IMR-90 (cell line): ENCODE results near the gene C9orf50. TPM values are rescaled to one million over a fixed set of nuclear protein-coding genes. Genes with fewer than 3 reads are reported as not detected.

ENCODE experiments used
- ATAC-seq: fragments of 200-7000 bp; cut with Tn5 transposase; 2 replicates; pipeline ENCODE4 v1.9.1; 2020; ENCODE audit warnings: low read depth, mild to moderate bottlenecking, moderate library complexity
- BruUV-seq: library from RNA; stranded (reverse); fragments of 400-500 nt; replicated peaks from 2 replicates; lab custom pipeline; 2021; lab: Mats Ljungman, UMichigan
- CTCF ChIA-PET: fragments of 300-600 bp; formaldehyde crosslinking; extraction: SDS; loops from one replicate; lab custom pipeline; 2021; ENCODE audit warnings: antibody characterized with exemption; lab: Yijun Ruan, JAX
- POLR2A ChIA-PET: fragments of 300-600 bp; sonication (Branson Sonifier 250); formaldehyde crosslinking; loops from one replicate; lab custom pipeline; 2022; ENCODE audit warnings: antibody characterized with exemption; ENCODE audit not compliant: unreplicated experiment; lab: Charles Lee
- DNase-seq: peaks from one replicate; pipeline ENCODE4 v3.0.0; 2013
- H2AFZ ChIP-seq: replicated peaks from 2 replicates; pipeline ENCODE3; 2013; ENCODE audit warnings: low read length, mild to moderate bottlenecking; ENCODE audit not compliant: poor library complexity
- H2AK5ac ChIP-seq: 2 replicates; pipeline ENCODE4 v1.6.1; 2013; ENCODE audit warnings: low read depth, low read length, inconsistent platforms
- H2AK9ac ChIP-seq: replicated peaks from 2 replicates; pipeline ENCODE3; 2013; ENCODE audit warnings: mild to moderate bottlenecking, low read depth, low read length, moderate library complexity; ENCODE audit not compliant: poor library complexity
- H2BK120ac ChIP-seq: 2 replicates; pipeline ENCODE4 v1.6.1; 2013; ENCODE audit warnings: low read depth, low read length, inconsistent platforms
- H2BK15ac ChIP-seq: 3 replicates; pipeline ENCODE4 v1.6.1; 2013; ENCODE audit warnings: low read depth, low read length, inconsistent platforms
- H2BK20ac ChIP-seq: 2 replicates; pipeline ENCODE4 v1.6.1; 2013; ENCODE audit warnings: low read depth, mild to moderate bottlenecking, inconsistent platforms, low read length, moderate library complexity
- H2BK5ac ChIP-seq: 2 replicates; pipeline ENCODE4 v1.6.1; 2013; ENCODE audit warnings: mild to moderate bottlenecking, low read depth, low read length, inconsistent platforms; ENCODE audit not compliant: poor library complexity, severe bottlenecking
- H3K14ac ChIP-seq: replicated peaks from 2 replicates; pipeline ENCODE4 v1.6.1; 2013; ENCODE audit warnings: low read depth, low read length, inconsistent platforms
- H3K18ac ChIP-seq: 2 replicates; pipeline ENCODE4 v1.6.1; 2013; ENCODE audit warnings: low read depth, low read length, control low read depth
- H3K23ac ChIP-seq: 2 replicates; pipeline ENCODE4 v1.6.1; 2013; ENCODE audit warnings: low read depth, low read length, inconsistent platforms
- H3K27ac ChIP-seq: 2 replicates; pipeline ENCODE4 v1.5.1; 2013; ENCODE audit warnings: mild to moderate bottlenecking, control low read depth, low read length; ENCODE audit not compliant: insufficient read depth
- H3K27me3 ChIP-seq: 2 replicates; pipeline ENCODE4 v1.6.1; 2013; ENCODE audit warnings: low read length; ENCODE audit not compliant: control insufficient read depth, insufficient read depth
- H3K36me3 ChIP-seq: 2 replicates; pipeline ENCODE4 v1.6.1; 2013; ENCODE audit warnings: low read length, mixed read lengths; ENCODE audit not compliant: control insufficient read depth, insufficient read depth
- H3K4ac ChIP-seq: 2 replicates; pipeline ENCODE4 v1.6.1; 2013; ENCODE audit warnings: low read depth, low read length, inconsistent platforms
- H3K4me1 ChIP-seq: 2 replicates; pipeline ENCODE4 v1.6.1; 2013; ENCODE audit warnings: low read length, mixed read lengths; ENCODE audit not compliant: control insufficient read depth, insufficient read depth
- H3K4me2 ChIP-seq: 2 replicates; pipeline ENCODE4 v1.6.1; 2013; ENCODE audit warnings: low read depth, mild to moderate bottlenecking, control low read depth, low read length, moderate library complexity
- H3K4me3 ChIP-seq: 2 replicates; pipeline ENCODE4 v1.5.1; 2013; ENCODE audit warnings: low read depth, mild to moderate bottlenecking, control low read depth, low read length, moderate library complexity; ENCODE audit not compliant: insufficient read depth
- H3K56ac ChIP-seq: 2 replicates; pipeline ENCODE4 v1.6.1; 2013; ENCODE audit warnings: low read length, inconsistent platforms; ENCODE audit not compliant: insufficient read depth; ENCODE audit errors: extremely low read depth
- H3K79me1 ChIP-seq, 2 experiments: 2 replicates each; pipeline ENCODE4 v1.6.1; 2013; ENCODE audit warnings: low read length in 2 of 2, inconsistent platforms in 1 of 2, low read depth in 1 of 2
- H3K9ac ChIP-seq: 2 replicates; pipeline ENCODE4 v1.6.1; 2013; ENCODE audit warnings: low read depth, low read length, control low read depth
- H3K9me1 ChIP-seq: 2 replicates; pipeline ENCODE4 v1.6.1; 2013; ENCODE audit warnings: low read length, inconsistent platforms; ENCODE audit not compliant: insufficient read depth
- H3K9me3 ChIP-seq: 2 replicates; pipeline ENCODE4 v1.6.1; 2013; ENCODE audit warnings: low read length; ENCODE audit not compliant: control insufficient read depth, insufficient read depth
- H4K20me1 ChIP-seq: 2 replicates; pipeline ENCODE4 v1.6.1; 2013; ENCODE audit warnings: low read length, inconsistent platforms; ENCODE audit not compliant: insufficient read depth
- H4K5ac ChIP-seq: 2 replicates; pipeline ENCODE4 v1.6.1; 2013; ENCODE audit warnings: mild to moderate bottlenecking, low read depth, low read length, control low read depth
- H4K8ac ChIP-seq, 2 experiments: 2 replicates each; pipeline ENCODE4 v1.6.1; 2013; ENCODE audit warnings: low read depth in 2 of 2, low read length in 2 of 2, control low read depth in 1 of 2, inconsistent platforms in 1 of 2
- H4K91ac ChIP-seq: 2 replicates; pipeline ENCODE4 v1.6.1; 2013; ENCODE audit warnings: low read depth, low read length, inconsistent platforms; ENCODE audit not compliant: insufficient read depth
- CEBPB ChIP-seq: IDR thresholded peaks from 2 replicates; pipeline ENCODE4 v1.6.1; 2012; ENCODE audit warnings: low read depth, low read length, improper control_type of control experiment
- RAD21 ChIP-seq: IDR thresholded peaks from 2 replicates; pipeline ENCODE4 v1.6.1; 2012; ENCODE audit warnings: low read length, improper control_type of control experiment
- WGBS, 2 experiments: methylation state at CpG; one replicate each; pipeline versions ENCODE4 v1.1.5 to v1.1.7; 2013; ENCODE audit warnings: missing lambda C conversion rate in 2 of 2; ENCODE audit not compliant: insufficient read length in 1 of 2; ENCODE audit errors: extremely low coverage in 2 of 2; 5-methylcytosine and 5-hydroxymethylcytosine counted together
- dilution Hi-C: fragments of 300-500 bp; cut with HindIII; formaldehyde crosslinking; loops from one replicate; pipeline ENCODE4 v1.14.3; 2018; ENCODE audit warnings: low sequenced_read_pairs; ENCODE audit not compliant: unreplicated experiment
- in situ Hi-C: fragments of 300-500 bp; cut with MboI; formaldehyde crosslinking; loops from 3 replicates; pipeline ENCODE4 v1.14.3; 2019; ENCODE audit warnings: low sequenced_read_pairs, inconsistent platforms, mixed read lengths
- intact Hi-C: fragments of 100-400 bp; cut with micrococcal nuclease; formaldehyde crosslinking; loops from 2 replicates; pipeline ENCODE4 v1.10.0; 2022
- polyA plus RNA-seq, 3 experiments: library from polyadenylated mRNA; depleted of rRNA; stranded (reverse); fragments of >200 nt; gene quantifications; 2 replicates each; pipeline ENCODE4 v1.2.3, GENCODE V29; 2012; ENCODE audit warnings: low replicate concordance in 1 of 3
- total RNA-seq: library from RNA; depleted of rRNA; stranded (reverse); fragments of >200 nt; gene quantifications from 2 replicates; pipeline ENCODE4 v1.2.3, GENCODE V29; 2012

The C9orf50 gene
- total and polyA plus RNA-seq, 2 of the 4 experiments (the other 2 are of a cell fraction): 0.09 TPM; not detected in 1

- H3K36me3 ChIP-seq: no peaks in the 10 kb centered on the region
- H2BK15ac ChIP-seq: peak overlapping the region; percentile 84; the same call in 2 of the 3 replicates
- peaks cover 20% of the 10 kb centered on the region for H3K4me1 ChIP-seq
- peak overlapping the region; percentile 46; the same call in 1 of the 2 replicates for H3K56ac ChIP-seq
- peak overlapping the region; percentile 67 for H3K27ac ChIP-seq
- peak overlapping the region; percentile 86 for H3K18ac ChIP-seq
- H2AFZ ChIP-seq: peak overlapping the region; percentile 91
- intact Hi-C loops: no loop called here
- WGBS, 2 experiments: 86% methylated on average over 5 of the region's 14 CpGs; no CpG with 5 or more reads in 1 of the 2 experiments
- no peaks in the 10 kb centered on the region for H4K20me1 ChIP-seq
- no TSS peak for BruUV-seq
- DNase-seq: no peak
- peak overlapping the region; percentile 94 to 95 for H4K8ac ChIP-seq
- peak overlapping the region; percentile 97 for H3K4ac ChIP-seq
- H2AK9ac ChIP-seq: peak overlapping the region; percentile 97
- peaks cover 5 to 11% of the 10 kb centered on the region in 2 experiments; a peak in 3 of 4 replicates for H3K79me1 ChIP-seq
- peak overlapping the region; percentile 80 for H3K9ac ChIP-seq
- TF ChIP-seq RAD21: no peak
- peak; percentile 46; the same call in 1 of the 2 replicates for TF ChIP-seq CEBPB
- peak overlapping the region; percentile 85 for H4K5ac ChIP-seq
- H3K9me3 ChIP-seq: no peaks in the 10 kb centered on the region
- peak overlapping the region; percentile 97 for H4K91ac ChIP-seq
- peak overlapping the region; percentile 98 for H3K14ac ChIP-seq
- ChIA-PET POLR2A (interaction anchor here (0.8 kb wide), 1 partner anchor 424 kb away, joined by 3 read pairs; no protein-coding TSS in a partner anchor), CTCF (no interaction called here)
- dilution Hi-C loops: no loop called here
- H2BK20ac ChIP-seq: peak overlapping the region; percentile 9; the same call in 1 of the 2 replicates
- peak overlapping the region; percentile 88 for H3K4me2 ChIP-seq
- ATAC-seq: no peak
- peaks cover 18% of the 10 kb centered on the region for H3K9me1 ChIP-seq
- peak overlapping the region; percentile 93 for H3K23ac ChIP-seq
- peak overlapping the region; percentile 98 for H2AK5ac ChIP-seq
- H3K27me3 ChIP-seq: no peaks in the 10 kb centered on the region
- in situ Hi-C loops: no loop called here
- H3K4me3 ChIP-seq: no peak overlapping the region
- H2BK5ac ChIP-seq: peak overlapping the region; percentile 80
- H2BK120ac ChIP-seq: peak overlapping the region; percentile 84
Measured at GRCh38 chr9:129598089-129598596, 22.8 kb downstream of the C9orf50 start.
